ENCODE data around the gene CCL3. TPM values are rescaled to one million over a fixed set of nuclear protein-coding genes. Genes with fewer than 3 reads are reported as not detected.

CCL3 gene
- total RNA-seq, 1 donor from 2014 or later: not detected

GRCh38 chr17:36055171-36055570 is 34.8 kb downstream of the CCL3 start:
- peaks cover 17% of the 10 kb centered on the region for H3K27me3 Mint-ChIP-seq (ENCODE audit: low read depth)
- TF ChIP-seq, protein P1, sequence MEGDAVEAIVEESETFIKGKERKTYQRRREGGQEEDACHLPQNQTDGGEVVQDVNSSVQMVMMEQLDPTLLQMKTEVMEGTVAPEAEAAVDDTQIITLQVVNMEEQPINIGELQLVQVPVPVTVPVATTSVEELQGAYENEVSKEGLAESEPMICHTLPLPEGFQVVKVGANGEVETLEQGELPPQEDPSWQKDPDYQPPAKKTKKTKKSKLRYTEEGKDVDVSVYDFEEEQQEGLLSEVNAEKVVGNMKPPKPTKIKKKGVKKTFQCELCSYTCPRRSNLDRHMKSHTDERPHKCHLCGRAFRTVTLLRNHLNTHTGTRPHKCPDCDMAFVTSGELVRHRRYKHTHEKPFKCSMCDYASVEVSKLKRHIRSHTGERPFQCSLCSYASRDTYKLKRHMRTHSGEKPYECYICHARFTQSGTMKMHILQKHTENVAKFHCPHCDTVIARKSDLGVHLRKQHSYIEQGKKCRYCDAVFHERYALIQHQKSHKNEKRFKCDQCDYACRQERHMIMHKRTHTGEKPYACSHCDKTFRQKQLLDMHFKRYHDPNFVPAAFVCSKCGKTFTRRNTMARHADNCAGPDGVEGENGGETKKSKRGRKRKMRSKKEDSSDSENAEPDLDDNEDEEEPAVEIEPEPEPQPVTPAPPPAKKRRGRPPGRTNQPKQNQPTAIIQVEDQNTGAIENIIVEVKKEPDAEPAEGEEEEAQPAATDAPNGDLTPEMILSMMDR (IDR thresholded peaks at IDR 0.05): no peak
- DNase-seq (ENCODE audit: low spot score): no peak
- peaks cover 20% of the 10 kb centered on the region for H3K9me3 Mint-ChIP-seq (ENCODE audit: low read depth)
- H3K36me3 Mint-ChIP-seq (ENCODE audit: low read depth): no peaks in the 10 kb centered on the region
- H3K4me3 Mint-ChIP-seq (ENCODE audit: unreplicated experiment): no peak overlapping the region
- no peaks in the 10 kb centered on the region for H3K4me1 Mint-ChIP-seq (ENCODE audit: low read depth)
- H3K27ac Mint-ChIP-seq (ENCODE audit: unreplicated experiment): no peak overlapping the region

- Mint-ChIP-seq H3K27me3 (ENCODE audit: low read depth) (peaks cover 12% of the 10 kb centered on the region), H3K4me1 (ENCODE audit: low read depth) (no peaks in the 10 kb centered on the region), H3K36me3 (ENCODE audit: low read depth) (no peaks in the 10 kb centered on the region), H3K4me3 (ENCODE audit: unreplicated experiment) (no peak overlapping the region), H3K27ac (ENCODE audit: unreplicated experiment) (no peak overlapping the region), H3K9me3 (ENCODE audit: low read depth) (peaks cover 31% of the 10 kb centered on the region)
- no peak for DNase-seq (ENCODE audit: low spot score)
- TF ChIP-seq, protein P1 (IDR thresholded peaks at IDR 0.05): no peak
Observed at GRCh38 chr17:36049643-36050042, 40.3 kb downstream of the CCL3 start.

GRCh38 chr17:36048066-36048465 is 41.9 kb downstream of the CCL3 start:
- TF ChIP-seq, protein P1 (IDR thresholded peaks at IDR 0.05): no peak
- Mint-ChIP-seq H3K27me3 (ENCODE audit: low read depth) (peaks cover 13% of the 10 kb centered on the region), H3K4me3 (ENCODE audit: unreplicated experiment) (no peak overlapping the region), H3K4me1 (ENCODE audit: low read depth) (no peaks in the 10 kb centered on the region), H3K27ac (ENCODE audit: unreplicated experiment) (no peak overlapping the region), H3K36me3 (ENCODE audit: low read depth) (no peaks in the 10 kb centered on the region), H3K9me3 (ENCODE audit: low read depth) (peaks cover 31% of the 10 kb centered on the region)
- DNase-seq (ENCODE audit: low spot score): no peak

Other genes starting within 250 kb of the CCL3 start
- not detected in 3 replicates for gene HEATR9, start 221.3 kb downstream of the CCL3 start, total RNA-seq
- not detected in 3 replicates for gene CCL5, start 209.8 kb downstream of the CCL3 start, total RNA-seq
- 0.35 TPM in 1 of 3 replicates, not detected in the others for gene RDM1, start 159.4 kb downstream of the CCL3 start, total RNA-seq
- gene LYZL6, start 146.4 kb downstream of the CCL3 start, total RNA-seq: not detected in 3 replicates
- gene CCL16, start 108.6 kb downstream of the CCL3 start, total RNA-seq: not detected in 3 replicates
- not detected in 3 replicates for gene CCL14, start 103.4 kb downstream of the CCL3 start, total RNA-seq
- gene CCL15, start 88.6 kb downstream of the CCL3 start, total RNA-seq: not detected in 3 replicates
- not detected in 3 replicates for gene CCL23, start 72.2 kb downstream of the CCL3 start, total RNA-seq
- gene CCL18, start 25.9 kb downstream of the CCL3 start, total RNA-seq: not detected in 3 replicates
- not detected in 3 replicates for gene CCL4, start 13.7 kb upstream of the CCL3 start, total RNA-seq
- 4.6 to 8.4 TPM (median 6.2 TPM) in 3 replicates for gene TBC1D3B, start 86.5 kb upstream of the CCL3 start, total RNA-seq
- gene CCL3L1, start 106.6 kb upstream of the CCL3 start, total RNA-seq: not detected in 3 replicates
- not detected in 3 replicates for gene CCL4L2, start 120.9 kb upstream of the CCL3 start, total RNA-seq
- 0.58 to 0.60 TPM in 2 of 3 replicates, not detected in the other for gene TBC1D3I, start 174.4 kb upstream of the CCL3 start, total RNA-seq
- not detected in 3 replicates for gene TBC1D3G, start 233.7 kb upstream of the CCL3 start, total RNA-seq